ENCODE measurements around the gene SEBOX. TPM values are rescaled to one million over a fixed set of nuclear protein-coding genes. Genes with fewer than 3 reads are reported as not detected.

The SEBOX gene
- total RNA-seq, 1 donor from 2014 or later, result not detected

DNA sequence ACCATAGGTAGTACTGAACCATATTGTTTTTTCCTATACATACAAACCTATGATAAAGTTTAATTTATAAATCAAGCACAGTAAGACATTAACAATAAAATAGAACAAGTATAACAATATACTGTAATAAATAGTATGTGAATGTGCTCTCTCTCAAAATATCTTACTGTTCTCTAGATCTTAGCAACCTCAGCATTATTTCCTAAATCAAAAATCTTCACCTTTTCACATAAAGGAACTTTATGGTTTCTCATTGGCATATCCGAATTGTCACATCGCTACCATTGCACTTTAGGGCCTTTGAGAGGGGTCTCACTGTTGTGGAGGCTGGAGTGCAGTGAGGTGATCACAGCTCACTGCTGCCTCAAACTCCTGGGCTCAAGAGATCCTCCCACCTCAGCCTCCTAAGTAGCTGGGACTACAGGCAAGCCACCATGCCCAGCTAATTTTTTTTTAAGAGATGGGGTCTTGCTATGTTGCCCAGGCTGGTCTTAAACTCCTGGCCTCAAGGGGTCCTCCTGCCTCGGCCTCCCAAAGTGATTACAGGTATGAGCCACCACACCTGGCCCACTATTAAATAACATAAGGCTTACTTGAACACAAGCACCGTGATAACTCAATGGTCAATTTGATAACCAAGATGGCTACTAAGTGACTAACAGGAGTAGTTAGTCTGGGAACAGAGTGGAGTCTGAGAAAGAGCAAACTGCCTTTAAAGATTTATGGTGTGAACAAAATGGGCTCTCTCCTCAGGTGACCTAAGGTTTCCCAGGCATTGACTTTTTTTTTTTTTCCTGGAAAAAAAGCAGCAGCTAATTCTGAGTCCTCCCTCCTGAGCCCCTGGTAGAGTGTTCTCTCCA lies 48.9 kb downstream of the SEBOX start:
- no peak for DNase-seq (ENCODE audit: low read depth, low spot score)
- Mint-ChIP-seq H3K27ac (ENCODE audit: unreplicated experiment) (no peak overlapping the region), H3K9me3 (no peaks in the 10 kb centered on the region), H3K4me1 (peaks cover 36% of the 10 kb centered on the region), H3K27me3 (ENCODE audit: low read depth) (no peaks in the 10 kb centered on the region), H3K4me3 (peak overlapping the region; percentile 49), H3K36me3 (ENCODE audit: low read depth) (peaks cover 2% of the 10 kb centered on the region)
- TF ChIP-seq, protein P1, sequence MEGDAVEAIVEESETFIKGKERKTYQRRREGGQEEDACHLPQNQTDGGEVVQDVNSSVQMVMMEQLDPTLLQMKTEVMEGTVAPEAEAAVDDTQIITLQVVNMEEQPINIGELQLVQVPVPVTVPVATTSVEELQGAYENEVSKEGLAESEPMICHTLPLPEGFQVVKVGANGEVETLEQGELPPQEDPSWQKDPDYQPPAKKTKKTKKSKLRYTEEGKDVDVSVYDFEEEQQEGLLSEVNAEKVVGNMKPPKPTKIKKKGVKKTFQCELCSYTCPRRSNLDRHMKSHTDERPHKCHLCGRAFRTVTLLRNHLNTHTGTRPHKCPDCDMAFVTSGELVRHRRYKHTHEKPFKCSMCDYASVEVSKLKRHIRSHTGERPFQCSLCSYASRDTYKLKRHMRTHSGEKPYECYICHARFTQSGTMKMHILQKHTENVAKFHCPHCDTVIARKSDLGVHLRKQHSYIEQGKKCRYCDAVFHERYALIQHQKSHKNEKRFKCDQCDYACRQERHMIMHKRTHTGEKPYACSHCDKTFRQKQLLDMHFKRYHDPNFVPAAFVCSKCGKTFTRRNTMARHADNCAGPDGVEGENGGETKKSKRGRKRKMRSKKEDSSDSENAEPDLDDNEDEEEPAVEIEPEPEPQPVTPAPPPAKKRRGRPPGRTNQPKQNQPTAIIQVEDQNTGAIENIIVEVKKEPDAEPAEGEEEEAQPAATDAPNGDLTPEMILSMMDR (conservative IDR thresholded peaks at IDR 0.05), result no peak

DNA sequence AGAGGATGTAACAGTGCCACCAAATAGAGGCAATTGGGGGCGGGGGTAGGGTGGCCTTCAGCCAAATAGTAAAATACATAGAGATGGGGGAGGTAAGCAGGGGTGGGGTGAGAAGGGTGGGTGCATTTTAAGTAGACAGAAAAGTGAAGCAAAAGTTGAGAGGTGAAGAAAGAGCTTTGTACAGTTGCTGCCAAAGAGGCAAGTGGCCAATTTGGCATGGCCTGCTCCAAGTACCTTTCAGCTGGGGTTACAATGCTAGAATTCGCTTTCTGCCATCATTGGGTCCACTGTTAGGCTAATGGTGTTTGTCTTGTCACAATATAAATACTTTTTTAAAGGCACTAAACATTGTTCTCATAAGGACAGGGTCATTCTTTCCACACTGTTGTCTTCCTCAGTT lies 51.2 kb downstream of the SEBOX start:
- Mint-ChIP-seq H3K4me3 (no peak overlapping the region), H3K27me3 (ENCODE audit: low read depth) (no peaks in the 10 kb centered on the region), H3K27ac (ENCODE audit: unreplicated experiment) (no peak overlapping the region), H3K9me3 (no peaks in the 10 kb centered on the region), H3K4me1 (peaks cover 21% of the 10 kb centered on the region), H3K36me3 (ENCODE audit: low read depth) (no peaks in the 10 kb centered on the region)
- TF ChIP-seq, protein P1 (conservative IDR thresholded peaks at IDR 0.05), result no peak
- DNase-seq (ENCODE audit: low read depth, low spot score), result no peak

Small RNA genes within 50 kb of the gene (microRNA-seq; reads per million reads assigned to microRNA genes)
- 2.4 reads per million for gene MIR4723

Other genes starting within 250 kb of the SEBOX start
- gene TMEM97, start 46.0 kb downstream of the SEBOX start, total RNA-seq, result 276 and 298 TPM in 2 replicates
- 14.0 and 15.9 TPM in 2 replicates for gene IFT20, start 29.7 kb downstream of the SEBOX start, total RNA-seq
- 38.2 and 38.8 TPM in 2 replicates for gene TNFAIP1, start 29.4 kb downstream of the SEBOX start, total RNA-seq
- 75.5 and 78.2 TPM in 2 replicates for gene POLDIP2, start 7.7 kb downstream of the SEBOX start, total RNA-seq
- 0.40 and 0.68 TPM in 2 replicates for gene VTN, start 5.1 kb upstream of the SEBOX start, total RNA-seq
- 47.5 and 52.5 TPM in 2 replicates for gene SARM1, start 6.5 kb upstream of the SEBOX start, total RNA-seq
- gene SLC46A1, start 41.0 kb upstream of the SEBOX start, total RNA-seq, result 16.8 and 17.5 TPM in 2 replicates
- not detected in 2 replicates for gene SLC13A2, start 108.4 kb upstream of the SEBOX start, total RNA-seq
- gene FOXN1, start 141.1 kb upstream of the SEBOX start, total RNA-seq, result not detected in 2 replicates
- gene UNC119, start 187.4 kb upstream of the SEBOX start, total RNA-seq, result 59.1 and 63.5 TPM in 2 replicates
- gene PIGS, start 206.3 kb upstream of the SEBOX start, total RNA-seq, result 63.5 and 71.1 TPM in 2 replicates
- 16.1 and 22.2 TPM in 2 replicates for gene ALDOC, start 211.7 kb upstream of the SEBOX start, total RNA-seq
- gene SPAG5, start 233.8 kb upstream of the SEBOX start, total RNA-seq, result 147 and 151 TPM in 2 replicates
- 31.0 and 34.2 TPM in 2 replicates for gene RSKR, start 249.0 kb upstream of the SEBOX start, total RNA-seq